ENCODE results near the gene DYSF. TPM values are rescaled to one million over a fixed set of nuclear protein-coding genes. Genes with fewer than 3 reads are reported as not detected.

The DYSF gene
- total and polyA plus RNA-seq, 2 donors (not counting 1 experiment from before 2014, with no cell fraction given) = 0.17 to 0.43 TPM

DNA sequence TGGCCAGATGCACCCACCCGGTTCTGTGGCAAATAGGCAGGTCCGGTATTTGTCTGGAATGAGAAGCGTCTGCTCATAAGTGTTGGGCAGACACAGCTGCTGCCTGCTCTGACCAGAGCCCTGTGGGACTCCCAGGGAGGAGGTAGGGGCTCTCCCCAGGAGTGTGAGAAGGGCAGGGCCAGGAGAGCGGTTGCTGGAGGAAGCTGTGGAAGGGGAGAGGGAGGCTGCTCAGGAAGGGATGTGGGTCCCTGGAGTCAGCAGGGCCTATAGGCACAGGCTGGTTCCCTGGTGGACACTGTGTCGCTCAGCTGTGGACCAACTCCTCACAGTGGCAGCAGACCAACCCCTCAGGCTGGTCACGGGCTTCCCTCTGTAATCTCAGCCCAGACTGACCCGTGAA lies 109.2 kb downstream of the DYSF start:
- H3K36me3 ChIP-seq (replicated peaks in 1 of 2; ENCODE audit: control extremely low read depth in 1 of 2, control insufficient read depth in 1 of 2, extremely low read depth in 1 of 2, insufficient read depth in 2 of 2, low read length in 1 of 2) = no peaks in the 10 kb centered on the region
- Mint-ChIP-seq H3K27me3 (no peaks in the 10 kb centered on the region), H3K4me1 (no peaks in the 10 kb centered on the region), H3K9me3 (ENCODE audit: insufficient read depth) (no peaks in the 10 kb centered on the region), H3K4me3 (no peak overlapping the region), H3K27ac (no peak overlapping the region)
- no peak overlapping the region for H3K9ac ChIP-seq (ENCODE audit: low read length)
- DNase-seq (no peak), ATAC-seq (ENCODE audit: low read depth) (no peak)
- H3K9me3 ChIP-seq (ENCODE audit: control extremely low read depth in 1 of 3, control insufficient read depth in 2 of 3, insufficient read depth in 1 of 3, low read length in 2 of 3) = no peaks in the 10 kb centered on the region
- no peak overlapping the region for H3K4me3 ChIP-seq (ENCODE audit: control extremely low read depth in 1 of 5, extremely low read depth in 1 of 5, insufficient read depth in 1 of 5, low read depth in 2 of 5, low read length in 4 of 5)
- WGBS (ENCODE audit: insufficient coverage) = 71% methylated on average over 7 of the region's 7 CpGs
- no peak for TF ChIP-seq CTCF (IDR thresholded peaks at IDR 0.05)
- TF ChIP-seq EZH2 (IDR thresholded peaks at IDR 0.05; ENCODE audit: borderline replicate concordance, insufficient read depth, low read depth, low read length, poor library complexity, severe bottlenecking) = no peak
- intact Hi-C loops (cut with micrococcal nuclease) = no loop called here
- no peak overlapping the region for H3K4me2 ChIP-seq (replicated peaks; ENCODE audit: low read depth, low read length, poor library complexity, severe bottlenecking)
- no peaks in the 10 kb centered on the region for H3K79me2 ChIP-seq (ENCODE audit: control insufficient read depth, insufficient read depth, low read length)
- POLR2A ChIA-PET = no interaction called here
- no peaks in the 10 kb centered on the region for H3K27me3 ChIP-seq (replicated peaks in 1 of 4; ENCODE audit: control extremely low read depth in 1 of 4, control insufficient read depth in 3 of 4, insufficient read depth in 4 of 4, low read length in 3 of 4)
- no peak overlapping the region for H2AFZ ChIP-seq (ENCODE audit: insufficient read depth, low read depth, low read length, poor library complexity, severe bottlenecking)
- H3K27ac ChIP-seq (ENCODE audit: low read length in 2 of 2) = no peak overlapping the region
- H3K4me1 ChIP-seq (ENCODE audit: control insufficient read depth in 2 of 2, insufficient read depth in 2 of 2, low read length in 2 of 2) = no peaks in the 10 kb centered on the region
- CTCF ChIA-PET = no interaction called here
- no peaks in the 10 kb centered on the region for H4K20me1 ChIP-seq (ENCODE audit: control insufficient read depth, insufficient read depth, low read length, poor library complexity, severe bottlenecking)

- ATAC-seq (ENCODE audit: low read depth) = no peak
- H3K4me3 ChIP-seq (ENCODE audit: control extremely low read depth in 1 of 5, extremely low read depth in 1 of 5, insufficient read depth in 1 of 5, low read depth in 2 of 5, low read length in 4 of 5) = no peak overlapping the region
- Mint-ChIP-seq H3K9me3 (ENCODE audit: insufficient read depth) (no peaks in the 10 kb centered on the region), H3K27ac (no peak overlapping the region), H3K4me3 (no peak overlapping the region), H3K4me1 (no peaks in the 10 kb centered on the region), H3K27me3 (no peaks in the 10 kb centered on the region)
- H2AFZ ChIP-seq (ENCODE audit: insufficient read depth, low read depth, low read length, poor library complexity, severe bottlenecking) = no peak overlapping the region
- H3K9ac ChIP-seq (ENCODE audit: low read length) = no peak overlapping the region
- no peaks in the 10 kb centered on the region for H3K9me3 ChIP-seq (ENCODE audit: control extremely low read depth in 1 of 3, control insufficient read depth in 2 of 3, insufficient read depth in 1 of 3, low read length in 2 of 3)
- WGBS (ENCODE audit: insufficient coverage) = 98% methylated on average over 7 of the region's 11 CpGs
- no peak for TF ChIP-seq CTCF (IDR thresholded peaks at IDR 0.05)
- TF ChIP-seq EZH2 (IDR thresholded peaks at IDR 0.05; ENCODE audit: borderline replicate concordance, insufficient read depth, low read depth, low read length, poor library complexity, severe bottlenecking) = no peak
- no peaks in the 10 kb centered on the region for H3K27me3 ChIP-seq (replicated peaks in 1 of 4; ENCODE audit: control extremely low read depth in 1 of 4, control insufficient read depth in 3 of 4, insufficient read depth in 4 of 4, low read length in 3 of 4)
- no peaks in the 10 kb centered on the region for H3K36me3 ChIP-seq (replicated peaks in 1 of 2; ENCODE audit: control extremely low read depth in 1 of 2, control insufficient read depth in 1 of 2, extremely low read depth in 1 of 2, insufficient read depth in 2 of 2, low read length in 1 of 2)
- no peak overlapping the region for H3K4me2 ChIP-seq (replicated peaks; ENCODE audit: low read depth, low read length, poor library complexity, severe bottlenecking)
- CTCF ChIA-PET = no interaction called here
- H3K79me2 ChIP-seq (ENCODE audit: control insufficient read depth, insufficient read depth, low read length) = no peaks in the 10 kb centered on the region
- intact Hi-C loops (cut with micrococcal nuclease) = no loop called here
- no peaks in the 10 kb centered on the region for H4K20me1 ChIP-seq (ENCODE audit: control insufficient read depth, insufficient read depth, low read length, poor library complexity, severe bottlenecking)
- H3K27ac ChIP-seq (ENCODE audit: low read length in 2 of 2) = no peak overlapping the region
- no peaks in the 10 kb centered on the region for H3K4me1 ChIP-seq (ENCODE audit: control insufficient read depth in 2 of 2, insufficient read depth in 2 of 2, low read length in 2 of 2)
- DNase-seq = no peak
- POLR2A ChIA-PET = no interaction called here
Measured at GRCh38 chr2:71563872-71564271, 110.5 kb downstream of the DYSF start.

Data from B cell (primary cell).